HFFc6 (cell line): Measurements from ENCODE around the gene NOTO. TPM values are rescaled to one million over a fixed set of nuclear protein-coding genes. Genes with fewer than 3 reads are reported as not detected.
"Not testable (repeated sequence)": the region's sequence is repeated elsewhere in the genome, so short reads cannot be mapped to it uniquely, and the experiment has no call there.

Experiments
- DNase-seq: peaks from one replicate; pipeline ENCODE4 v3.0.0-alpha.2; 2018
- H3K27ac Mint-ChIP-seq: 2 replicates; pipeline ENCODE4 v1.8.0; 2020; ENCODE audit warnings: mild to moderate bottlenecking, mixed read lengths
- H3K27me3 Mint-ChIP-seq: 2 replicates; pipeline ENCODE4 v1.8.0; 2021; ENCODE audit warnings: mild to moderate bottlenecking, moderate library complexity, mixed read lengths; ENCODE audit not compliant: insufficient read depth
- H3K36me3 Mint-ChIP-seq: 2 replicates; pipeline ENCODE4 v1.8.0; 2021; ENCODE audit warnings: low read depth, mixed read lengths
- H3K4me1 Mint-ChIP-seq: 2 replicates; pipeline ENCODE4 v1.8.0; 2020; ENCODE audit warnings: low read depth, mixed read lengths
- H3K4me3 Mint-ChIP-seq: 2 replicates; pipeline ENCODE4 v1.8.0; 2020; ENCODE audit warnings: mild to moderate bottlenecking, moderate library complexity, mixed read lengths
- H3K9me3 Mint-ChIP-seq: 2 replicates; pipeline ENCODE4 v1.8.0; 2020; ENCODE audit warnings: mild to moderate bottlenecking, mixed read lengths
- long read RNA-seq: library from polyadenylated mRNA; unstranded; transcript quantifications from one replicate; pipeline ENCODE4 v2.0.0, GENCODE V29; 2019
- total RNA-seq, 6 experiments: library from RNA; stranded (reverse); fragmentation: NEBNext Ultra II Directional; extraction: Animal tissue kit (Norgen Biotek cat#: 25700); gene quantifications; 2 replicates in 1 of 6; 3 replicates in 5 of 6; pipeline ENCODE4 v1.2.3, GENCODE V29; 2021
- TF ChIP-seq, protein P1 (sequence below): fragments of 200-600 bp; sonication (generic); IDR thresholded peaks from 2 replicates; pipeline ENCODE4 v1.5.0; 2021; ENCODE audit warnings: antibody characterized with exemption, mild to moderate bottlenecking

Gene NOTO, protein sequence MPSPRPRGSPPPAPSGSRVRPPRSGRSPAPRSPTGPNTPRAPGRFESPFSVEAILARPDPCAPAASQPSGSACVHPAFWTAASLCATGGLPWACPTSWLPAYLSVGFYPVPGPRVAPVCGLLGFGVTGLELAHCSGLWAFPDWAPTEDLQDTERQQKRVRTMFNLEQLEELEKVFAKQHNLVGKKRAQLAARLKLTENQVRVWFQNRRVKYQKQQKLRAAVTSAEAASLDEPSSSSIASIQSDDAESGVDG
- not detected for total RNA-seq
- long read RNA-seq, result 0 reads

DNA sequence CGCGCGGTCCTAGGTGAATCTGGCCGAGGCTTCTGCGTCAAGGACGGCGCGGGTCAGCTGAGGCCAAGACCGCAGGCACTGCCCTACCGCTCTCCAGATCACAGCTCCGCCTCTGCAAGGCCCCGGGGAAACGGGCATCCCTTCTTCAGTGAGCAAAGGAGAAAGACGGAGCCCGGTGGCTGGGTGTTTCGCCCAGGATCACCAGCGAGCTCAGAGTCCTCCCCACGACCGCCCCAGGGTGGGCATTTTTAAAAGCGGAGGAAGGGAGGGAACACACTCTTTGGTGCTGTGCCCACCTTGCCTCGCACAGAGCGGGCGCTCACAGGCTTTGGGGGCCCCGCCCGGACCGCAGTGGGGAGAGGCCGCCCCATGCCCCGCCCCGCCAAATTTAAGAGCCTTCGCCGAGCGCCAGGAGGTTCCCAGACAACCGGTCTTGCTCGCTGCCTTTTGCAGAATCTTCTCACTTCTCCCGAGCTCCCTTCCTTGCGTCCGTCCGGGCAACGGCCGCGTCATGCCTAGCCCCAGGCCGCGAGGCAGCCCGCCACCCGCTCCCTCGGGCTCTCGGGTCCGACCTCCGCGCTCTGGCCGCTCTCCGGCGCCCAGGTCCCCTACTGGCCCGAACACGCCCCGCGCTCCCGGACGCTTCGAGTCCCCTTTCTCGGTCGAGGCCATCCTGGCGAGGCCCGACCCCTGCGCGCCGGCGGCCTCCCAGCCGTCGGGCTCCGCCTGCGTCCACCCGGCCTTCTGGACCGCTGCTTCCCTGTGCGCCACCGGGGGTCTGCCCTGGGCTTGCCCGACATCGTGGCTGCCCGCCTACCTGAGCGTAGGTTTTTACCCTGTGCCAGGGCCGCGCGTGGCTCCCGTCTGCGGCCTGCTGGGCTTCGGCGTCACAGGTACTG lies at the start of gene NOTO:
TSS of gene NOTO (plus strand) at position 419 of the 899 bp plus-strand sequence. CDS start at position 512, 93 bp downstream.
- Mint-ChIP-seq H3K9me3 (no peaks in the 10 kb centered on the region), H3K4me1 (no peaks in the 10 kb centered on the region), H3K27me3 (peaks cover 35% of the 10 kb centered on the region), H3K36me3 (no peaks in the 10 kb centered on the region), H3K27ac (no peak within 1 kb of the TSS), H3K4me3 (peak within 1 kb of the TSS; percentile 24)
- DNase-seq, result no peak
- TF ChIP-seq, protein P1, sequence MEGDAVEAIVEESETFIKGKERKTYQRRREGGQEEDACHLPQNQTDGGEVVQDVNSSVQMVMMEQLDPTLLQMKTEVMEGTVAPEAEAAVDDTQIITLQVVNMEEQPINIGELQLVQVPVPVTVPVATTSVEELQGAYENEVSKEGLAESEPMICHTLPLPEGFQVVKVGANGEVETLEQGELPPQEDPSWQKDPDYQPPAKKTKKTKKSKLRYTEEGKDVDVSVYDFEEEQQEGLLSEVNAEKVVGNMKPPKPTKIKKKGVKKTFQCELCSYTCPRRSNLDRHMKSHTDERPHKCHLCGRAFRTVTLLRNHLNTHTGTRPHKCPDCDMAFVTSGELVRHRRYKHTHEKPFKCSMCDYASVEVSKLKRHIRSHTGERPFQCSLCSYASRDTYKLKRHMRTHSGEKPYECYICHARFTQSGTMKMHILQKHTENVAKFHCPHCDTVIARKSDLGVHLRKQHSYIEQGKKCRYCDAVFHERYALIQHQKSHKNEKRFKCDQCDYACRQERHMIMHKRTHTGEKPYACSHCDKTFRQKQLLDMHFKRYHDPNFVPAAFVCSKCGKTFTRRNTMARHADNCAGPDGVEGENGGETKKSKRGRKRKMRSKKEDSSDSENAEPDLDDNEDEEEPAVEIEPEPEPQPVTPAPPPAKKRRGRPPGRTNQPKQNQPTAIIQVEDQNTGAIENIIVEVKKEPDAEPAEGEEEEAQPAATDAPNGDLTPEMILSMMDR, result no peak

DNA sequence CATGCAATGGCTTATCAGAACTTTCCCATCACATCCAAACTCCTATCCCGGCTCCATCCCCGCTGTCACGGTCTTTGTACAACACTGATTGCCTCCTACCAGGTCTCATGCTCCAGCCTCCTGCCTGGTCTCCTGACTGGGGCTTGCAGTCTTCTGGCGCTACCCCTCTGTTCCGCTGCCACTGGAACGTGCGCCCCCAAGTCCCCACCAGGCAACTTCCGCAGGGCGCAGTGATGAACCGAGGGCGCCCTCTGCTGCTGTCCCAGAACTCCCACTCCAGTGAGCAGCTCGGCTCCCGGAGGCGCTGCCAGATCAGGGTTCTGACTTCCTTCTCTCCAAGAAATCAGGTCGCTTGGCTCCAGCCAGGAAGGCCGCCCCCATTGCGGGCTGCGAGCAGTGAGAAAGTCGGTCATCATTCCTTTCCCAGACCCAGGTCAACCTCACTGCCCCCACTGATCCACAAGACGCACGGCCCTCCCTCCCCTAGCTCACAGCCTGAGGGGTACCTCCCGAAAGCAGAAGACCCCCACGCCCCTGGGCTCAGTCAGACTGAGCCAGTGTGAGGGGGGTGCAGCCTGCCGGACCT lies 45.7 kb upstream of the NOTO start:
- Mint-ChIP-seq H3K9me3 (0 out of 2 replicates have a peak, but pooled peaks cover 4% of the 10 kb centered on the region), H3K4me3 (peak overlapping the region; percentile 84), H3K36me3 (peaks cover 5% of the 10 kb centered on the region; the same call in 1 of the 2 replicates), H3K4me1 (peaks cover 16% of the 10 kb centered on the region), H3K27me3 (peaks cover 10% of the 10 kb centered on the region; the same call in 1 of the 2 replicates), H3K27ac (no peak overlapping the region)
- TF ChIP-seq, protein P1, result peak; percentile 91
- peak; percentile 58 for DNase-seq

DNA sequence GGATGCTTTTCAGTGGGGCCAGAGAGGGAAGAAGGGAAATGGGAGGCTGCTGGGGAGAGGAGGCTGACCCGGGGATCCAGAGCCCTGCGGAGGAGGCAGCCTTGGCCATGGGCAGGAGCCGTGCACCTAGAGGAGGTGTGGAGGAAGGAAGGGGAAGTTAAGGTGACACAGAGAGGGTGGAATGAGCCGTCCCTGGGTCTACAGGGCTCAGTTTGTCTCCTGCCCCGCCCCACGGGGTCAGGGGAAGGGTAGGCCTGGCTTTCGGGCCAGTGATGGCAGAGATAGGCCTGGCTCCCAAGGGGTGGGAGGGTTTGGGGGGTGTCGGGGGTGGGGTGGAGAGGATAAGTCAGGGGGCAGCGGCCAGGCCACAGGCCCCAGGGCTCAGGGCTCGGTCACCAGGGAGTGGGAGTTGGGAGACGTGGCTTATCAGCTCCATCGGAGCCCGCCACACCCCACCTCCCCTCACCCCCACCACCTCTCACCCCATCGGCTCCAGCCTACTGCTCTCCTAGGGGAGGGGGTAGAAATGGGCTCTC lies 39.5 kb upstream of the NOTO start:
- TF ChIP-seq, protein P1, result no peak
- H3K4me1 Mint-ChIP-seq, result peaks cover 11% of the 10 kb centered on the region
- peaks cover 4% of the 10 kb centered on the region for H3K27me3 Mint-ChIP-seq
- no peaks in the 10 kb centered on the region for H3K36me3 Mint-ChIP-seq
- H3K9me3 Mint-ChIP-seq, result no peaks in the 10 kb centered on the region
- DNase-seq, result no peak
- no peak overlapping the region for H3K4me3 Mint-ChIP-seq
- H3K27ac Mint-ChIP-seq, result no peak overlapping the region

- TF ChIP-seq, protein P1, result peak; percentile 94
These were observed 38.6 kb upstream of the NOTO start for GRCh38 chr2:73163483-73164367.

DNA sequence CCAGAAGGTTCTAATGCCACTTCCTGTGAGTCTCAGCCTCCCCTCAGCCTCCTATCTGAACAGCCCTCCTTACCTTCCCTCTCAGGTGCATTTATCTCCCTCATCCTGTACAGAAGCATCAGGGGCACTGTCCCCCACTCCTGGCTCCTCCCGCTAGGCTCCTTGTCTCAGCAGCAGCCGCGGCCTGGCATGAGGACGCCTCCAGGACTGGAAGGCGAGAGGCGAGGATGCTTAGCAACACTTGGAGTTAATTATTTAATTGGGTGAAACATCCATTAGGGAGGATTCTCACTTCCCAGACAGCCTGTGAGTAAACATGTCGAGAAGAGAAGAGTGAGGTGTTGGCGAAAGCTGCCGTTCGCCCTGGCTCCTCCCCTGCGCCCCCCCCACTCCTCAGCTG lies 36.4 kb upstream of the NOTO start:
- peaks cover 11% of the 10 kb centered on the region for H3K4me1 Mint-ChIP-seq
- not testable (repeated sequence) for H3K4me3 Mint-ChIP-seq, DNase-seq, H3K27me3 Mint-ChIP-seq, H3K27ac Mint-ChIP-seq, H3K36me3 Mint-ChIP-seq, H3K9me3 Mint-ChIP-seq

More at GRCh38 chr2:73163483-73164367, 38.6 kb upstream of the NOTO start:
- Mint-ChIP-seq H3K4me1 (peaks cover 11% of the 10 kb centered on the region), H3K4me3 (no peak overlapping the region), H3K27ac (no peak overlapping the region), H3K36me3 (no peaks in the 10 kb centered on the region), H3K9me3 (no peaks in the 10 kb centered on the region), H3K27me3 (no peaks in the 10 kb centered on the region; the same call in 1 of the 2 replicates)
- peak; percentile 65 for DNase-seq

- H3K27ac Mint-ChIP-seq, H3K9me3 Mint-ChIP-seq, H3K36me3 Mint-ChIP-seq, DNase-seq, H3K27me3 Mint-ChIP-seq, H3K4me3 Mint-ChIP-seq: not testable (repeated sequence)
- H3K4me1 Mint-ChIP-seq, result peaks cover 11% of the 10 kb centered on the region
These were observed 35.6 kb upstream of the NOTO start for GRCh38 chr2:73166813-73167212.

- not testable (repeated sequence) for DNase-seq, H3K36me3 Mint-ChIP-seq, H3K27ac Mint-ChIP-seq, H3K4me3 Mint-ChIP-seq, H3K27me3 Mint-ChIP-seq, H3K9me3 Mint-ChIP-seq
- peaks cover 11% of the 10 kb centered on the region for H3K4me1 Mint-ChIP-seq
These were observed 34.0 kb upstream of the NOTO start for GRCh38 chr2:73168348-73168747.

DNA sequence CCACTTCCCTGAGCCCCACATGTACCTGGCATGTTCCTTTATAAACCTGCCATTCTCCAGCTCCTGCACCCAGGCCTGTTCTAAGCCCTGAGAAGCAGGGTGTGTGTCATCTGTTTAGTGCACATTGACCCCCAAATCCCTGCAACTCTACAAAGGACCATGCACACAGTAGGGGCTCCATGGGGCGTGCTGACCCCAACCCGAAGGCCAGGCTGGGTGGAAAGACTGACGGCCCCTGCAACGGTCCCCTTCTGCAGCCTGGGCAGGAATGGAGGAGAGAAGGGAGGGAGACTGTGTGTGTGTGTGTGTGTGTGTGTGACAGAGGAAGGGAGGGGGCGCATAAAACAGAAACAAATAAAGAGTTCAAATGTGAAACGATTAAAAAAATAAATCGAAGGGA lies 32.0 kb upstream of the NOTO start:
- H3K9me3 Mint-ChIP-seq, H3K4me3 Mint-ChIP-seq, H3K36me3 Mint-ChIP-seq, H3K27me3 Mint-ChIP-seq, DNase-seq, H3K4me1 Mint-ChIP-seq, H3K27ac Mint-ChIP-seq: not testable (repeated sequence)
